ENCODE results near the gene RAB3GAP1.
"Not testable (repeated sequence)": the region's sequence is repeated elsewhere in the genome, so short reads cannot be mapped to it uniquely, and the experiment has no call there.

Gene RAB3GAP1

DNA sequence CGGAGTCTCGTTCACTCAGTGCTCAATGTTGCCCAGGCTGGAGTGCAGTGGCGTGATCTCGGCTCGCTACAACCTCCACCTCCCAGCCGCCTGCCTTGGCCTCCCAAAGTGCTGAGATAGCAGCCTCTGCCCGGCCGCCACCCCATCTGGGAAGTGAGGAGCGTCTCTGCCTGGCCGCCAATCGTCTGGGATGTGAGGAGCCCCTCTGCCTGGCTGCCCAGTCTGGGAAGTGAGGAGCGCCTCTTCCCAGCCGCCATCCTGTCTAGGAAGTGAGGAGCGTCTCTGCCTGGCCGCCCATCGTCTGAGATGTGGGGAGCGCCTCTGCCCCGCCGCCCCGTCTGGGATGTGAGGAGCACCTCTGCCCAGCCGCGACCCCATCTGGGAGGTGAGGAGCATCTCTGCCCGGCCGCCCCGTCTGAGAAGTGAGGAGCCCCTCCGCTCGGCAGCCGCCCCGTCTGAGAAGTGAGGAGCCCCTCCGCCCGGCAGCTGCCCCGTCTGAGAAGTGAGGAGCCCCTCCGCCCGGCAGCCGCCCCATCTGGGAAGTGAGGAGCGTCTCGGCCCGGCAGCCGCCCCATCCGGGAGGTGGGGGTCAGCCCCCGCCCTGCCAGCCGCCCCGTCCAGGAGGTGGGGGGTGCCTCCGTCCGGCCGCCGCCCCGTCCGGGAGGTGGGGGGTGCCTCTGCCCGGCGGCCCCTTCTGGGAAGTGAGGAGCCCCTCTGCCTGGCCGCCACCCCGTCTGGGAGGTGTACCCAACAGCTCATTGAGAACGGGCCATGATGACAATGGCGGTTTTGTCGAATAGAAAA is 53.6 kb downstream of the RAB3GAP1 start:
- not testable (repeated sequence) for DNase-seq

DNA sequence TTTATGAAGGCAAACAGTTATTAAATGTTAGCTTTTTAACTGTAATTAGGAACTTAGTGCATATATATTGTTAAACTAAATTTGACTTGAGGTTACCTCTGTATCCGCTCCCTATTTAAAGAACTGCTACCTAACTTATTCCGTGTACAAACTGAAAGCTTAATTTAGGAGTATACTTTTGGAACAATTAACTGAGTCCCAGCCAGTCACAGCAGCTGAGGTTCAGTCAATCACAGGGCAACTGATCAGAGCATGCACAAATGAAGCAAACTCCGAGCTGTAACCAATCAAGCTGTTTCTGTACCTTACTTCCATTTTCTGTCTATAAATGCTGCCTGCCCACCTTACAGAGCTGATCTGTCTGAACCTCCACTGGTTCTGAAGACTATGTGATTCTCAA is 61.2 kb downstream of the RAB3GAP1 start:
- DNase-seq: no peak

DNA sequence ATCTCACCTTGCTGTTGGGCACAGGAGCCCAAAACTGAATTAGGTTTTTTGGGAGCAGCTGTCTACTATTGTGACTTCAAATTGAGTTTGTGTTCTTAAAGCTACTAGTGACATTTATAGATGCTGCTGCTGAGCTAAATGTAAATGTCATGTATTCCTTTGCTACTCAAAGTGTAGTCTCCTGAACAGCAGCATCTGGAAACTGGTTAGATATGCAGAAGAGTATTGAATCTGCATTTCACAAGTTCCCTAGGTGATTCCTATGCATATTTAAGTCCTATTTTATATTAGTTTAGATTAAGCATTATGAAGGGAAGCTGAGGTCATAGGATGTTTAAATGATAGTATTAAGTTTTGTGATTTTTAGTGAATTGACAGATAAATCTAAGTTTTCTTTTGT is 67.5 kb downstream of the RAB3GAP1 start:
- DNase-seq: no peak

DNA sequence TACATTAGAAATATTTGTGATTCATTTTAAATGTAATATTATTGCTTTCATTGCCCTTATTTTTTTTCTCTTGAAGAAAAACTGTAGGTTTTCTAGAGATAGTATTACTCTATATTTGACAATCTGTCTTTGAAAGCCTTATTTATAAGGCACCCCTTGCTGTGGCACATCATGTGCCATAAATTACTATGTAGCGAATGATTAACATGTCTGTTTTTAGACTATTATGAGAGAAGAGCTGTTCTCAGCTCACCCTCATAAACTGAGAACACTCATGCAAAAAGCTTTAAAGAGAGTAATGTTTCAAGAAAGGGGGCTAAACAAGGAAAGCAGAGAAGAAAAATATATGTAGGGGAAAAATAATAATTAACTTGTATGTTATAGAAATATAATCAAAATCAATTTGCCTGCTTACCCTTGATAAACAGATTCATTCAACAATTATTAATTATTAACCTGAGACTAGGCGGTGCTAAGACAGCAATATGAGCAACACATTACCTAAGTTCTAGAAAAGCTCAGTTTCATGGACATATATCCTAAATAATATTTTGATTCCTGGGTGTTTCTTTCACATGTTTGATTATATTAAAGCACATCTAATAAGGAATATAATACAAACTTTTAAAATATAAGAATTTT is 69.0 kb downstream of the RAB3GAP1 start:
- no peak for DNase-seq

DNA sequence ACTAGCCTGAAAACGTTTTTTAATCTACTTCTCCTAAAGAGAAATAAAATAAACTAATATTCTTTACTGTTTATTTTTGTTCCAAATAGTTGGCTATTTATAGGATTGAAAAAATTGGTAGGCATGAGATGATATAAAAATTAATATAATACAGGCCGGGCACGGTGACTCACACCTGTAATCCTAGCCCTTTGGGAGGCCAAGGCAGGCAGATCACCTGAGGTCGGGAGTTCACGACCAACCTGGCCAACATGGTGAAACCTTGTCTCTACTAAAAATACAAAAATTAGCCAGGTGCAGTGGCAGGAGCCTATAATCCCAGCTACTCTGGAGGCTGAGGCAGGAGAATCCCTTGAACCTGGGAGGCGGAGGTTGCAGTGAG is 69.6 kb downstream of the RAB3GAP1 start:
- DNase-seq: not testable (repeated sequence)

DNA sequence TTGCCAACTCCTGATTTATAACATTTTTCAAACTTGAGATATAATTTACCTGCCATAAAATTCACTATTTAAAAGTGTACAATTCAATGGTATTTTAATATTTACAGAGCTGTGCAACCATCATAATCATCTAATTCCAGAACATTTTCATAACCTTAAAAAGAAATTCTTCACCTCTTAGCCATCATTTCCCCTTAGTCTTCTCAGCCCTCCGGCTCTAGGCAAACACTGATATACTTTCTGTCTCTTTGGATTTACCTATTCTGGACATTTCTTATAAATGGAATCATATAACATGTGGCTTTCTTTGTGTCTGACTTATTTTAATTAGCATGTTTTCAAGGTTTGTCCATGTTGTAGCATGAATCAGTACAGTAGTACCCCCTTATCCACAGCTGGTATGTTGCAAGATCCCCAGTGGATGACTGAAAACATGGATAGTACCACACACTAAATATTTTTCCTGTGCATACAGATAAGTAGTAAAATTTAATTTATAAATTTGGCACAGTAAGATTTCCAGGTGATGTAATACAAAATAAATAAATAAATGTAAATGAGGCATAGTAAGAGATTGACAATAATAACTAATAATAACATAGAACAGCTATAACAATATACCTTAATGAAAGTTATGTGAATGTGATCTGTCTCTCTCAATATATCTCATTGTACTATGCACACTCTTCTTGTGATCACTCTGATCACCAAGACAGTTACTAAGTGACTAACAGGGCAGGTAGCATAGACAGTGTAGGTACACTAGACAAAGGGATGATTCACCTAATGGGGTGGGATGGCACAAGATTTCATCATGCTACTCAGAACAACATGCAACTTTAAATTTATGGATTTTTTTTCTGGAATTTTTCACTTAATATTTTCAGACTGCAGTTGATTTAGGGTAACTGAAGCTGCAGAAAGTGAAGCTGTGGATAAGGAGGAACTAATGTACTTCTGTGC is 73.1 kb downstream of the RAB3GAP1 start:
- DNase-seq: no peak

DNA sequence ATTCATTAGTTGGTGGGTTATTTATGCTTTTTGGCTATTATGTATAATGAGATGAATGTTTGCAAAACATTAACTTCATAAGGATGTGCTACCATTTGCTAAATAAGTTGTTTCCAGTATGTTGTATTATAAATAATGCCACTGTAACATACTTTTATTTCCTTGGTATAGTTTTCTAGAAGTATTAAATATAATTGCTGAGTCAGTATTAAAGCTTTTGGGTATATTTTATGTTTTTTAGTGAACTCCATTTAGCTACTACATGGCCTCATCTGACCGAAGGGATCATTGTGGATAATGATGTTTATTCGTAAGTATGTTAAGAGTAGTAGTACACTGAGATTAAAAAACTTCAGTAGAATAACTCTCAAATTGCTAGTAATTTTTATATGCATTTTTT is 73.8 kb downstream of the RAB3GAP1 start:
- DNase-seq: no peak

DNA sequence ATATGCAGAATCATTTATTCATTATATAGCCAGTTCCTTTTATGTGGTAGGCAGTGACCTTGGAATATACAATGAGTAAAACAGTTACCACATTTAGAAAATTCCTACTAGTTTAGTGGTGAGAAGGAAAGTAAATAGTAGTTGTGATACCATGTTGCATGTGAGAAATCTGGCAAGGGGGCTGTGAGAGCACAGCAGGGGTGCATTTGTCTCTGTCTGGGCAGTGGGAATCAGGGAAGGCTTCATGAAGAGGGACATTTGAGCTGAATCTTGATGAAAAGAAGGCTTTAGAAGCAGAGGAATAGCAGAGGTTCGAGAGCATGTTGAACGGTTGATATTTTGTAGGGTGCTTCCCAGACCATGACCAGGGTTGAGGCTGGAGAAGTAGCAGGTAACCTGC is 78.7 kb downstream of the RAB3GAP1 start:
- DNase-seq: no peak

DNA sequence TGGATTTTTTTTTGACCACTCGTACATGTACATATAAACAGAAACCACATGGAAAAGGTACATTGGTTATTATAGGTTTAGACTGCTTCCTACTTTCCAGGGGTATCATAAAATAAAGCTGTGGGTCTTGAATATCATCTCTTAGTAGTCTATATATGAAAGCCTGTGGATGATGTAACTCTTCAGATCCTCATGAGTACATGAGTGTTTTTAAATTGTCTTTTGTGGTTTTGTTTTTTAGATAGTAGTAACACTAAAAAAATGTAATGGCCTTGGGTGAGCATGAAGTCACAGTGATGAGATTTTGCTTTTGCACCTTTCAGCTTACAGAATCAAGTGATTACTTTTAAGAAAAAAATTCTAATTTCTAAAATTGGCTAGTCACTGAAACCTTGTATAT is 80.2 kb downstream of the RAB3GAP1 start:
- DNase-seq: no peak

DNA sequence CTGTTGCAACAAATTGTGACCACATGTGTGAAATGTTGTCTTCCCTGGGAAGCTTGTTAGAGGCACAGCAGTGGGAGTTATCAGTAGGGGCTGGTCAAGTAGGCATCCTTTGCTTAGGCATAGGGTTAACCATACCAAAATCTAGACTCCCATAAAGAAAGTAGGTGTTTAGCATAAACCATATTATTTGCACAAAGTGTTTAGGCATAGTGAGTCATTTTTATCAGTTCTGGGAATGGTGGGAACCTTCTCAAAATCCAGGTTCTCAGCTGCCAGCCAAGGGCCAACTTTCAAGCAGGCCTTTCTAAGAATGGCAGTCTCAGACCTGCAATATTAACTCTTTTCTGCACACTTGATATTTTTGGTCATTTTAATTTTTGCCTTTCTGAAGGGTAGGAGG is 88.5 kb downstream of the RAB3GAP1 start:
- DNase-seq: no peak

DNA sequence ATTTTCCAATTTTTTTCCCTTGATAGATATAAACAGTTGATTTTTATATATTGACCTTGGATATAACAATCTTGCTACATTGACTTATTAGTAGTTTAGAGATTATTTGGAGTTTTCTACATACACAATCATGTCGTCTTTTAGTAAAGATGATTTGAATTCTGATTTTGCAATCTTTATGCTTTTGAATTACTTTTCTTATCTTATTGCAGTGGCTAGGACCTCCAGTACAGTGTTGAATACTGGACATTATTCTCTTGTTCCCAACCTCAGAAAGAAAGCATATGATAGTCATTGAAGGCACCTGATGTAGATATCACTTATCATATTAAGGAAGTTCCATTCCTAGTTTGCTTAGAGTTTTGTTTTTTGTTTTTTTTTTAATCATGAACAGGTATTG is 90.2 kb downstream of the RAB3GAP1 start:
- DNase-seq: no peak

GRCh38 chr2:135144343-135144742 is 92.3 kb downstream of the RAB3GAP1 start:
- no peak for DNase-seq

DNA sequence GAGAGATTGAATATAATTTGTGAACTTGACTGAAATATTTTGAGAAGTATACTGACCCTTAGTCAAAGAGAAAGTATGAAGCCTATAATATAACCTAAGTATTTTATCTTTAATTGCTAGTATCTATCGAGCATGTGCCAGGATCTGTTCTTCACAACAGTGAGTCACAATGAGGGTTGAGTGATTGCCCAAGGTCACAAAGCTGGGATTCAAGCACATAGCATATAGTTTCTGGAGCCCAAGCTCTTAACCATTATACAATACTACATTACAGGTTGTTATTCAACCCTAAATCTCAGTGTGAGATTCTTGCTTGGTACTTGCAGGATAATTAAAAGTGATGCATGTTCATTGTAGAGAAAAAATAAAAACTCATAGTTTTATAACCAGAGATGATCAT is 97.2 kb downstream of the RAB3GAP1 start:
- DNase-seq: no peak

DNA sequence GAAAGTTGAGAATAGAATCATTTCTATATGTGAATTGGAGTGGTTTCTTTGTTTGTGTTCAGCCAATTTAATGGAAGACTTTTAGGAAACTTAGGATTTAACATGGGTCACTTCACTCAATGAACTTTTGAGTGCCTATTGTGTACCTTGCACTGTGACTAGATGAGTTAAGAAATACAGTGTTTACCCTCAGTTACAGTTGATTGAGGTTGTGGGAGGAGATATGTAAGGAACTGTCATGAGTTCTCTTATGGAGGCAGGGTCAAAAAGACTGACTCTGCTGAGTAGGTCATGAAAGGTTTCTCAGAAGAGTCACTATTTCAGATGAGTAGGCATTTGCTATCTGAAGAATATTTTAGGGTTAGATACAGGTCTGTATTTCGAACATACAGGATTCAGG is 98.6 kb downstream of the RAB3GAP1 start:
- DNase-seq: no peak

DNA sequence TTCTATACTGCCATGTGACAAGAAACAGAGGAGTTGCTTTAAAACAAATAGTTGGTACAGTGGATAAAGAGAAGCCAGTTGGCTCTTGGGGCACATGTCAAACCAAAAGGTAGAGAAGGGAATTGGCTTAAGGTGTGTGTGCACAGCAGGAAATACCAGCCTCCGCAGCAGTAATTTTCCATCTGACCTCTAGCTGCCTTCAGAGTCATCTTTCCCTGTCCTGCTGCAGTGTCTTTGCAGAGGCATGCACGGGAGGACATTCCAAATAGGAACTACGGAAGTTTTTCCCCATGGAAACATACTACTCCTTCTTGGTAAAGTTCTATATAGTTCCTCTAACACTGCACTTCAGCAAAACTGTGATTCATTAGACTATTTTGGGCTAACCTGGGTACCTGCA is 99.5 kb downstream of the RAB3GAP1 start:
- no peak for DNase-seq

DNA sequence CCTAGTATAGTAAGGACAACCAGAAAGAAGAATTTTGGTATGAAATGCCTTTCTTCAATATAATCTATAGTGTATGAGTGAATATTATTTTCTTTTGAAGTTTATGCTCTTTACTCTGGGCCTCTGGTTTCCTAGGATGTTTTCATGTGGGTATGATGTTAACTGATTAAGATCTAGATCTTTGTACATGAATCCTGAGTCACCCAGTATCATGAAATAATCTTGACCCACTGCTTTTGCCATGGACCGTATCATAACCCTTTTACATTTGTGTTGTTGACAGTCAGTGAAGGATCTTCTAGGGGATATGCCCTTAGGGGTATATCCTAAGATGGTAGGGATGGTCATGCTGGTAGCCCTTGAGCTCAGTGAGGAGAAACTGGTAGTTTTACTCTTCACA is 100.3 kb downstream of the RAB3GAP1 start:
- DNase-seq: no peak

DNA sequence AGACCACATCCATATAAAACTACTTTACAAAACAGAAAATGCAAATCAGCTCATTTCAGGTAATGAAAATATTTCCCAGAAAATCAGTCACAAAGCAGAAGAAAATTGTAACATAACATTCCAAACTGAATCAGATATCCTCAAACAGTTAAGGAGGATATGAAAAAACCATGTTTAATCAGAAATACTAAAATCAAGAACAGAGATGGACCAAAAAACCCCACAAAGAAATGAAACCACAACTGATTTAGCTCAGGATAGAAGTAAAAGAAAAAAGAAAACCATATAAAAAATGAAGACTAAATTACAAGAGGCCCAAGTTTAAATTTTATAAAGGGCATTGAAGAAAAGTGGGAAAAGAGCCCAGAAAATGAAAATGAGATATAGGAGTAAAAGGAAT is 102.9 kb downstream of the RAB3GAP1 start:
- DNase-seq: no peak

DNA sequence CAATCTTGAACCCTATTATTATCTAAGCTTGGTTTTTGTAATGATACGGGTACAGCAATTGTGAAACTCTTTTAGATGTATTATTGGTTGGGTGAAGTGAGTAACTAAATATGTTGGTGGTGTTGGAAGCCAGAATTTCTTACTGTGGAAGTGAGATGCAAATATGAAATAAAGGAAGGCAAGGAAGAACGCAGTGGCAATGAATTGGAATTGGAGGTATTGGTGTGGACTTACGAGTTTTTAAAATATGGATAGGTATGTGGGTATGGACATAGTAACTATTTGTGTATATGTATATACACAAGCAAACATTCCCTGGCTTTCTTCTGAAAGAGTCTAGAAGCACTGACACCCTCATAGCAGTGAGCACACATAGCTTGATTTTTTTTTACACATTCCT is 105.8 kb downstream of the RAB3GAP1 start:
- DNase-seq: no peak

DNA sequence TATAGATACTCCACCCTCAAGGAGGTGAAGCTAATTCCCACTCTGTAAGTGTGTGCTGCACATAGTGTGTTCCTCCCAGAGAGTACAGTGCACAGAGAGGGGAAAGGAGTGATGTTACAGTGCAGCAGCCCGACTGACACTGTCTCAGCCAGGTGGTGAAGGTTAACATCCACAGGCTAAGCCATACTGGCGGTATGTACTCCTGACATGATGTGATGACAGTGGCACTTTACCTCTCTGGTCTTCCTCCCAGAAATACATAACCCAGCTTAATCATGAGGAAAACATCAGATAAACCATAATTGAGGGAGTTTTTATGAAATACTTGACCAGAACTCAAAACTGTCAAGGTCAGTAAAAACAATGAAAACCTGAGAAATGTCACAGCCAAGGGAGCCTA is 107.1 kb downstream of the RAB3GAP1 start:
- no peak for DNase-seq

- DNase-seq: no peak
Observed at GRCh38 chr2:135162377-135162776, 110.3 kb downstream of the RAB3GAP1 start.

DNA sequence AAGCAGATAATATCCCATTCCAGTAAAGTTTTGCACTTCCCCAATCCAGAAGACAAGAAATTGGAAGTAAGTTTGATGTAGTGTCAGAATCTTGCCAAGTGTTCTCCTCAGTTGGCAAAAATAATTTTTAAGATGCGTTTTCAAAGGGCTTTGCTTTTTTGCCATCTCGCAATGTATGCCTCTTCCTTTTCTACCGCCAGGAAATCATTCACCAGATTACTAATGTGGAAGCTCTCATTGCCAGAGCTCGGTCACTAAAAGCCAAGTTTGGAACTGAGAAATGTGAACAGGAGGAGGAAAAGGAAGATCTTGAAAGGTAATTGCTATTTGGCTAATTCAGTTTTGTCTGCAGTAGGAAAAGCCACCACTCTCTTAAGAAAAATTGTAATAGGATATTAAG is 110.7 kb downstream of the RAB3GAP1 start:
- no peak for DNase-seq

DNA sequence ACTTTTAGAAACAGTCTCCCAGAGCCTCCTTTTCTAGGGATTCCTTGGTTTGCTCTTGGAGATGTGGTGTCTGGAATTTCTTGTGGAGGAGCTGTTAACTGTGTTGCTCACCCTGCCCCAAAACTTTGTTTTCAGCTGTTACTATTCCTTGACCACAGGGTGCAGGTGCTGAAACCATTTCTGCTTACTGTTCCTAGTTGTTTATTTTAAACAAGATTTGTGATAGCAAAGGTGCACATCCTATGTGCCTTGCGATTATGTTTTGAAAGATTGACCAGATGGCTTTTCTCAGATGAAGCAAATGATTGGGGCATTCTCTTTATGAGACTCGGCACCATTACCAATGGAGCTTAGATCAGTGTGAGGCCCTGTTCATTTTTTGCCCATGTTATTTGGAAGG is 111.2 kb downstream of the RAB3GAP1 start:
- DNase-seq: no peak

- DNase-seq: no peak
Observed at GRCh38 chr2:135163901-135164300, 111.8 kb downstream of the RAB3GAP1 start.

GRCh38 chr2:135164431-135164830 is 112.3 kb downstream of the RAB3GAP1 start:
- DNase-seq: no peak
